T-cell (primary cell): ENCODE measurements around the gene RCHY1. TPM values are rescaled to one million over a fixed set of nuclear protein-coding genes. Genes with fewer than 3 reads are reported as not detected.

ENCODE experiments used
- ATAC-seq, 4 experiments: fragments of 200-7000 bp in 3 of 4; fragments of 150-1000 bp in 1 of 4; cut with Tn5 transposase; replicated peaks in 1 of 4; 1 replicate in 3 of 4; 2 replicates in 1 of 4; pipeline ENCODE4 v1.10.0; 2021; ENCODE audit warnings: moderate library complexity in 3 of 4, mild to moderate bottlenecking in 2 of 4, moderate number of reproducible peaks in 1 of 4
- CTCF ChIA-PET, 2 donors: fragments of 300-600 bp; sonication (Branson Sonifier 250); formaldehyde crosslinking; loops; one replicate each; lab custom pipeline; 2022; ENCODE audit warnings: antibody characterized with exemption in 2 of 2; lab: Charles Lee
- POLR2A ChIA-PET, 2 donors: fragments of 300-600 bp; sonication (Branson Sonifier 250); formaldehyde crosslinking; loops; one replicate each; lab custom pipeline; 2022; ENCODE audit warnings: antibody characterized with exemption in 2 of 2; lab: Charles Lee
- DNase-seq, 35 experiments: peaks; one replicate each; pipeline versions ENCODE4 v3.0.0 to v3.0.0-alpha.2; 2013 to 2023
- H3K27ac ChIP-seq: one replicate; pipeline ENCODE4 v1.5.1; 2013; ENCODE audit warnings: low read length
- H3K27me3 ChIP-seq, 2 experiments: replicated peaks in 1 of 2; 1 replicate in 1 of 2; 2 replicates in 1 of 2; pipeline versions ENCODE4 v1.6.1 to v1.7.0; 2013; ENCODE audit warnings: low read length in 1 of 2, mixed read lengths in 1 of 2; ENCODE audit not compliant: control insufficient read depth in 2 of 2, insufficient read depth in 2 of 2; ENCODE audit errors: extremely low read depth in 1 of 2
- H3K36me3 ChIP-seq, 2 donors: 1 replicate in 1 of 2; 2 replicates in 1 of 2; pipeline versions ENCODE4 v1.6.1 to v1.7.0; 2013; ENCODE audit warnings: low read length in 1 of 2; ENCODE audit not compliant: control insufficient read depth in 2 of 2, insufficient read depth in 1 of 2; ENCODE audit errors: extremely low read depth in 1 of 2
- H3K4me1 ChIP-seq, 2 experiments: 1 replicate in 1 of 2; 2 replicates in 1 of 2; pipeline versions ENCODE4 v1.6.1 to v1.7.0; 2013; ENCODE audit warnings: low read length in 2 of 2, mixed read lengths in 1 of 2; ENCODE audit not compliant: insufficient read depth in 2 of 2, control insufficient read depth in 1 of 2; ENCODE audit errors: extremely low read depth in 1 of 2
- H3K4me3 ChIP-seq, 2 donors: 1 replicate in 1 of 2; 2 replicates in 1 of 2; pipeline versions ENCODE4 v1.5.1 to v1.7.0; 2013; ENCODE audit warnings: mild to moderate bottlenecking in 2 of 2, low read length in 1 of 2, moderate library complexity in 1 of 2; ENCODE audit not compliant: control insufficient read depth in 1 of 2; ENCODE audit errors: extremely low read depth in 1 of 2
- H3K9me3 ChIP-seq: 2 replicates; pipeline ENCODE4 v1.7.0; 2013
- H3K27ac Mint-ChIP-seq, 2 donors: one replicate each; pipeline ENCODE4 v1.8.0; 2020 to 2021; ENCODE audit warnings: mild to moderate bottlenecking in 2 of 2, mixed read lengths in 2 of 2
- H3K27me3 Mint-ChIP-seq, 2 donors: one replicate each; pipeline ENCODE4 v1.8.0; 2021 to 2022; ENCODE audit warnings: mixed read lengths in 2 of 2
- H3K36me3 Mint-ChIP-seq: one replicate; pipeline ENCODE4 v1.8.0; 2021; ENCODE audit warnings: mixed read lengths
- H3K4me1 Mint-ChIP-seq, 3 donors: one replicate each; pipeline ENCODE4 v1.8.0; 2020 to 2022; ENCODE audit warnings: mixed read lengths in 3 of 3, mild to moderate bottlenecking in 1 of 3
- H3K4me3 Mint-ChIP-seq, 3 donors: one replicate each; pipeline ENCODE4 v1.8.0; 2020 to 2022; ENCODE audit warnings: mild to moderate bottlenecking in 3 of 3, mixed read lengths in 3 of 3, moderate library complexity in 3 of 3
- H3K9me3 Mint-ChIP-seq, 3 donors: one replicate each; pipeline ENCODE4 v1.8.0; 2020 to 2022; ENCODE audit warnings: mixed read lengths in 3 of 3
- WGBS: methylation state at CpG from one replicate; pipeline ENCODE4 v1.1.5; 2013; ENCODE audit warnings: missing lambda C conversion rate; ENCODE audit not compliant: insufficient coverage; 5-methylcytosine and 5-hydroxymethylcytosine counted together
- total RNA-seq, 35 experiments: library from RNA in 6 of 35; stranded (reverse) in 6 of 35; fragments of 120-200 nt in 1 of 35; gene quantifications; one replicate each; pipeline versions ENCODE4 v1.2.1 to v1.2.4 and lab custom pipeline; 2013 to 2026

The RCHY1 gene
- total RNA-seq (10 to 100 TPM; 28.3 to 33.8 (median 30.3) TPM), total RNA-seq (lab: John Stamatoyannopoulos, UW) (28.0 to 62.9 (median 43.1) reads per million in 29 experiments)
- total RNA-seq (2013): 31.5 TPM

DNA sequence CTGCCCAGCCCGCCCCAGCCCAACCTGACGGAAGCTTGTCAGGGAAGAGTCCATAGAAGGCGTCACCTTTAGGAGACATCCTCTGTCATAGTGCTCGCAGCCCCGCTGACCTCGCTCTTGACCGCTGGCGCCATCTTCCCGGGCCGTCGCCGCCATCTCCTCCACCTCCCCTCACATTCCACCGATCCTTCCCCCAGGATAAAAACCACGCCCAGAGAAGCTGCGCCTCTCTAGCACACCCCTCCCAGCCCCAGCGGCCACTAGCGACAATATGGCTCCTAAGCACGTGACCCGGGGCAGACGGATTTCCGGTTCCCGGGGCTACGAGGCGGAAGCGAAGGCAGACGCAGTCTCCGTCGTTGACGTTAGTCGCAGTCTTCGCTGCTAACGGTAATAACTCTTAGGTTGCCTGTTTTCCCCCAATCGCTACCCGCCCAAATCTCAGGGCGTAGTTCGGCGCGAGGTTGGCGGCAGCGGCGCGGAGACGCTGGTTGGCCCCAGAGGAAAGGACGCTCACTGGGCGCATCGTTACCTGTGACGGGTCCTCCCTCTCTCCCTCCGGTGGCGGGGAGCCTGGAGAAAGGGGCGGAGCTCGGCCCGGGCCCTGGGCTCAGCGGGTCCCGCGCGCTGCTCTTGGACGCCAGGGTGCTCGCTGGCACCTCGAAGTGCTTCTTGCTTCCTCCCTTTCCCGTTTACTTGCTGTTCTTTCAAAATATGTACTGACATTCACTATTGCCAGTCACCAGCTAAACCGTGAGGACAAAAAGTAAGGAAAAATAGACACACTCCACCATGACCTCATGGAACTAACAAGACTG lies at the start of gene RCHY1, which contains the start of gene THAP6:
Gene RCHY1 (minus strand): TSS at position 273 of the 818 bp plus-strand sequence. CDS start 117 bp downstream, at position 156.
Gene THAP6 (plus strand): TSS at position 343 of the 818 bp plus-strand sequence. CDS start 980 bp downstream, outside the sequence.
- WGBS: under 1% methylated on average over 58 of the region's 61 CpGs
- peaks cover 38 to 59% (median 56%) of the 10 kb centered on the region in 3 donors for H3K4me1 Mint-ChIP-seq
- peak within 1 kb of the TSS; percentile 77 to 96 for H3K4me3 ChIP-seq
- ChIA-PET POLR2A (interaction anchor here (0.6 to 2.9 kb wide), 7 partner anchors 8 to 475 kb away, joined by 3 to 19 read pairs (median 7); partner anchors contain the start of gene USO1 (in 1 of the 2)), CTCF (interaction anchor here in 1 of 2 donors (0.8 to 3.0 kb wide), 5 partner anchors 9 to 1679 kb away, joined by 3 to 21 read pairs (median 3); partner anchors contain the start of genes G3BP2 and USO1)
- H3K4me1 ChIP-seq: peaks cover 30 to 40% of the 10 kb centered on the region in 2 experiments
- peak; percentile 81 to 97 (median 92) for DNase-seq
- peaks cover 0 to 19% of the 10 kb centered on the region in 2 donors for H3K36me3 ChIP-seq
- no peak within 1 kb of the TSS for H3K4me3 Mint-ChIP-seq
- no peaks in the 10 kb centered on the region for H3K27me3 ChIP-seq
- no peaks in the 10 kb centered on the region for H3K9me3 Mint-ChIP-seq
- peak within 1 kb of the TSS; percentile 96 for H3K27ac Mint-ChIP-seq
- ATAC-seq: peak; percentile 89 to 91 (median 90)
- peak within 1 kb of the TSS; percentile 97 for H3K27ac ChIP-seq
- peaks cover 29% of the 10 kb centered on the region for H3K36me3 Mint-ChIP-seq
- no peaks in the 10 kb centered on the region for H3K9me3 ChIP-seq
- no peaks in the 10 kb centered on the region for H3K27me3 Mint-ChIP-seq

- no peak overlapping the region for H3K4me3 ChIP-seq
- DNase-seq: no peak
- H3K4me1 ChIP-seq: no peaks in the 10 kb centered on the region
- Mint-ChIP-seq H3K4me1 (peaks cover 0 to 4% (median 0%) of the 10 kb centered on the region in 3 donors), H3K4me3 (no peak overlapping the region), H3K36me3 (no peaks in the 10 kb centered on the region), H3K27ac (no peak overlapping the region), H3K27me3 (peaks cover 19% of the 10 kb centered on the region in 2 donors), H3K9me3 (no peaks in the 10 kb centered on the region)
- no peak for ATAC-seq
- H3K36me3 ChIP-seq: no peaks in the 10 kb centered on the region
- no peak overlapping the region for H3K27ac ChIP-seq
- 95% methylated on average over 3 of the region's 8 CpGs for WGBS
- ChIA-PET CTCF (interaction anchor here in 1 of 2 donors (0.6 kb wide), 1 partner anchor 1137 kb away, joined by 3 read pairs; no protein-coding TSS in a partner anchor), POLR2A (interaction anchor here in 1 of 2 donors (0.6 kb wide), 1 partner anchor 1908 kb away, joined by 3 read pairs; no protein-coding TSS in a partner anchor)
- H3K9me3 ChIP-seq: no peaks in the 10 kb centered on the region
- peaks cover 0 to 3% of the 10 kb centered on the region in 2 experiments for H3K27me3 ChIP-seq
Measured at GRCh38 chr4:75561789-75562188, 47.6 kb upstream of the RCHY1 start.

DNA sequence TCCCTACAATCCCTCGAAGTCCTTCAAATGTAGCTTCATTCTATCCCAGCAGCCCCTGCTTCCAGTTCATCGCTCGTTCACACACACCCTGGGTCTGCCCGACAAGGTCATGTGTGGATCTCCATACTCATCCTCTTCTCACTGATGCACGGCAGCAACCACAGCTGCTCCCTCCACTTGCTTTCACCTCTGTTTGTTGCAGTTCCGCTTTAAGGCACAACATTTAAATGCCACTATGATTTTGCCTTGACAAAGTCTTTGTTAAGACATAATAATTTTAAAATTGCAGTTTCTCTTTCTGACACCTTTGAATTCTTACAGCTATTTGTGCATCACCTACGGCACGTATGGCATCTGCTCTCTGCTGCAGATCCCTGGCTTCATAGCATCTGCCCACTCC lies 43.5 kb upstream of the RCHY1 start:
- H3K36me3 Mint-ChIP-seq: no peaks in the 10 kb centered on the region
- Histone ChIP-seq H3K27ac (no peak overlapping the region), H3K36me3 (no peaks in the 10 kb centered on the region), H3K4me1 (no peaks in the 10 kb centered on the region), H3K9me3 (no peaks in the 10 kb centered on the region), H3K27me3 (peaks cover 0 to 3% of the 10 kb centered on the region in 2 experiments), H3K4me3 (no peak overlapping the region)
- ChIA-PET CTCF (interaction anchor here in 1 of 2 donors (0.6 kb wide), 1 partner anchor 49 kb away, joined by 3 read pairs; no protein-coding TSS in a partner anchor), POLR2A (interaction anchor here in 1 of 2 donors (0.6 kb wide), 1 partner anchor 326 kb away, joined by 4 read pairs; no protein-coding TSS in a partner anchor)
- no peaks in the 10 kb centered on the region for H3K9me3 Mint-ChIP-seq
- H3K27me3 Mint-ChIP-seq: peaks cover 13 to 18% of the 10 kb centered on the region in 2 donors
- no peak overlapping the region for H3K4me3 Mint-ChIP-seq
- H3K27ac Mint-ChIP-seq: no peak overlapping the region
- WGBS: 92% methylated on average over 8 of the region's 8 CpGs
- no peak for DNase-seq
- ATAC-seq: no peak
- peaks cover 0 to 5% (median 0%) of the 10 kb centered on the region in 3 donors for H3K4me1 Mint-ChIP-seq

- no peak within 1 kb of the TSS for H3K4me3 Mint-ChIP-seq
- H3K9me3 Mint-ChIP-seq: no peaks in the 10 kb centered on the region
- no peaks in the 10 kb centered on the region for H3K36me3 Mint-ChIP-seq
- no peak within 1 kb of the TSS for H3K4me3 ChIP-seq
- DNase-seq (peak in 3 of 35 experiments; percentile 3 to 8 (median 4)), ATAC-seq (peak in 3 of 4 experiments; percentile 58 to 84 (median 70))
- peaks cover 0 to 5% (median 0%) of the 10 kb centered on the region in 3 donors for H3K4me1 Mint-ChIP-seq
- no peaks in the 10 kb centered on the region for H3K4me1 ChIP-seq
- peaks cover 0 to 3% of the 10 kb centered on the region in 2 experiments for H3K27me3 ChIP-seq
- no peaks in the 10 kb centered on the region for H3K9me3 ChIP-seq
- H3K27ac Mint-ChIP-seq: peak within 1 kb of the TSS in 1 of 2 donors; percentile 34
- CTCF ChIA-PET: interaction anchor here in 1 of 2 donors (0.7 kb wide), 1 partner anchor 185 kb away, joined by 4 read pairs; no protein-coding TSS in a partner anchor
- H3K27me3 Mint-ChIP-seq: peaks cover 13% of the 10 kb centered on the region in 2 donors
- POLR2A ChIA-PET: no interaction called here
- WGBS: 47% methylated on average over 2 of the region's 9 CpGs
- H3K27ac ChIP-seq: no peak within 1 kb of the TSS
- no peaks in the 10 kb centered on the region for H3K36me3 ChIP-seq
Measured at GRCh38 chr4:75555294-75556164, 41.3 kb upstream of the RCHY1 start, which contains the start of gene ODAPH. Gene ODAPH, plus strand, starts transcription at chr4:75556066. Its CDS starts 17 bp downstream, at chr4:75556083.

DNA sequence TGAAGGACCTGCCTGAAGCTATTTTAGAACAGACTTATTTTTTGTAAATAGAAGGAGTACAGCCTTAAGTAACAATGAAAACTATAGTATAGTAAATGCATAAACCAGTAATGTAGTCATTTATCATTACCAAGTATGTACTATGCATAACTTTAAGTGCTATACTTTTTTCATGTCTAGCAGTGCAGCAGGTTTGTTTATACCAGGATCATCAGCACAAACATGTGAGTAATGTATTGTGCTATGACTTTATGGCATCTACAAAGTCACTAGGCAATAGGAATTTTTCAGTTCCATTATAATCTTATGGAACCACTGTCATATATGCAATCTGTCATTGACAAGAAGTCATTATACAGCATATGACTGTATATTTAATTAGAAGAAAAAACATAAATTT lies 38.2 kb upstream of the RCHY1 start:
- no peak overlapping the region for H3K27ac Mint-ChIP-seq
- Histone ChIP-seq H3K27me3 (no peaks in the 10 kb centered on the region), H3K27ac (no peak overlapping the region), H3K4me3 (no peak overlapping the region), H3K9me3 (no peaks in the 10 kb centered on the region), H3K4me1 (no peaks in the 10 kb centered on the region), H3K36me3 (no peaks in the 10 kb centered on the region)
- no peaks in the 10 kb centered on the region for H3K36me3 Mint-ChIP-seq
- ATAC-seq (no peak), DNase-seq (no peak)
- H3K4me1 Mint-ChIP-seq: peaks cover 0 to 5% (median 0%) of the 10 kb centered on the region in 3 donors
- no peak overlapping the region for H3K4me3 Mint-ChIP-seq
- H3K27me3 Mint-ChIP-seq: peaks cover 5 to 9% of the 10 kb centered on the region in 2 donors
- CTCF ChIA-PET: interaction anchor here in 1 of 2 donors (0.7 kb wide), 1 partner anchor 157 kb away, joined by 3 read pairs; no protein-coding TSS in a partner anchor
- no peaks in the 10 kb centered on the region for H3K9me3 Mint-ChIP-seq
- POLR2A ChIA-PET: no interaction called here
